ENCODE measurements around the gene THEMIS.
"Not testable (repeated sequence)": the region's sequence is repeated elsewhere in the genome, so short reads cannot be mapped to it uniquely, and the experiment has no call there.

THEMIS gene

DNA sequence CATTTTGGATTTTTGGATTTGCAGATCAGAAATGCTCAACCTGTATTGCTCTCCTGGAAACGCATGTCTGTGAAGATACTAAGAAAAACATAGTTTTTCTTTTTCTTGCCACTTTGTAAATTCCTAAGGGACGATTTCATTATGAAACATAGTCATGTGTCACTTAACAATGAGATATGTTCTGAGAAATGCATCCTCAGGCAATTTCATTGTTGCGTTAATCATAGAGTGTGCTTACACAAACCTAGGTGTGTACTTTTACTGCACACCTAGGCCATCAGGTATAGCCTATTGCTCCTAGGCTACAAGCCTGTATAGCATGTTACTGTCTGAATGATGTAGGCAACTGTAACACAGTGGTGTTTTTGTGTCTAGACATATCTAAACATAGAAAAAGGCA lies 13.4 kb upstream of the THEMIS start:
- no peak for DNase-seq

DNA sequence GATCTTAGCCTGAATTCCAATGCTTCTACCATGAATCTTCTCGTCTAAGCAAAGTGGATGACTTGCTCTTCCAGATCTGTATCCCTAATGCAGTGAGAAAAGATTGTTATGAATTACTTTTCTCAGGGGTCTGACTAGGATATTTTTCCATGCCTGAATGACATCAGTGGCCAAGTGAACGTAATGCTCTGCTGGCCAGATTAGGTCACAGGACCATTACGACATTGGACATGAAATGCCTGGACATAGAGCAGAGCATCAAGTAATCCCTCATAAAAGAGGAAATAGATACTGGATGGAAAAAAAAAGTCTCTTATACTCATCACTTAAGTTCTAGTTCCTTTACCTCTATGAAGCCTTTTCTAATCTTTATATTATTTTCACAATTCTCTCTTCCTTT lies 12.1 kb upstream of the THEMIS start:
- DNase-seq: no peak

DNA sequence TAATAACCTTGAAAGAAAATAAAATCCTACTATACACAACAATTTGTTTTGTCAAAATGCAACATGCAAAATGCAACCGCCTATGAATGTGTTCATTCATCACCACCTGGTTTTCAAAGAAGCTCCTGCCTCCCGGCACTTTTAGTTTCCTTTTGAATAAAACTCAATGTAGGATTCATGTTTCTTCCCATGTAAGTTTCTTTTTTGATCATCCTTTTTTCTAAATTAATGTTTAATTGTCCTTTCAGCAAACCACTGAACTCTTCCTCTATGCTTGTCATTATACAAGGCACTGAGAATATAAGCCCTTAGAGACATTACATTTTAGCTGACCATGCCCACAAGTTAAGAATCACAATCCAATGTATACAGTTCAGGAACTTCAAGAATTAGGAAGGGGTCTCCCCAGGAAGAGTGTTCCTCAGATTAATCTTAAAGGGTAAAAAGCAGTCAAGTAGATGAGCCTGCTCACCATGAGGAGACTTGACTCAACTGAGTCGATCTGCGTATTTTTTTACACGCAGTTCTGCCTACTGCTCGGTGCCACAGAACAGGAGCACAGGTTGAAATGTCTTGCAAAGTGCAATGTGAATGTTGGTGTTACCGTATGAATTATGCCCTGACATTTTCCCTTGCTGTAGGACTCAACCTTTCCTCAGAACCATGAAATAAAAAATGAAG lies 7.2 kb upstream of the THEMIS start:
- DNase-seq: no peak

DNA sequence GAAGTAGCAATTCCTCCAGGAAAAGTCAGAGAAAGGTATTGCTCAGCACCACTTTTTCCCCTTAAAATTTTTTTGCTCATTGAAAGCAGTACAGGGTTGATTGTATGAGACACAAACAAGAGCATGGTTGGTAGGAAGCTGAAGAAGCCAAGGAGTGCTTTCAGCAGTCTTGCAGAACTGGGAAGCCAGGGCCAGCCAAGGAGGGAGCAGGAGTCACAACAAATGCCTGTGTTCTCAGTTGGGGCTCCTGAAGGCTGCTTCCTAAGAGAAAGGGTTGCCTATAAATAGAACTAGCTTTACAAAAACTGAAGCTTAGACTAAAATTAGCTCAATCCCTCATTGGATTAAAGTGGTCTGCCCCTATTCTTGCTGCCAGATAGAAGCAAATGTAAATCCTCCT lies 3.3 kb upstream of the THEMIS start:
- DNase-seq: no peak

DNA sequence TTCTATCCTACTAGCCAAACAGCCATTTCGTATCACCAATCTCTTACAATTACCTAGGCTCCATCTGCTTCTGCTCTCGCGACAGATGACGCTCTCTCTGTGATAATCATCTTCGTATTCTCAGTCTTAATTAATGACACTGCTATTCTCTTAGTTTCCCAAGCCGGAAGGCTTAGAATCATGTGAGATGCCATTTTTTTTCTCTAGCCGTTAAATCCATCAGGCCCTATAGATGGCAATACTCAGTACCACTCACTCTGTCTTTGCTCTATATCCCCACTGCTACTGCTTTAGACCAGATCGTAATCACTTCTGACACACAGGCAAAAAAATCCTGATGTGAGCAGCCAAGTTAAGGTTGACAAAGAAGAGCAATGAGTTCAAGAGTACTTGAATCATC lies 2.1 kb upstream of the THEMIS start:
- no peak for DNase-seq

DNA sequence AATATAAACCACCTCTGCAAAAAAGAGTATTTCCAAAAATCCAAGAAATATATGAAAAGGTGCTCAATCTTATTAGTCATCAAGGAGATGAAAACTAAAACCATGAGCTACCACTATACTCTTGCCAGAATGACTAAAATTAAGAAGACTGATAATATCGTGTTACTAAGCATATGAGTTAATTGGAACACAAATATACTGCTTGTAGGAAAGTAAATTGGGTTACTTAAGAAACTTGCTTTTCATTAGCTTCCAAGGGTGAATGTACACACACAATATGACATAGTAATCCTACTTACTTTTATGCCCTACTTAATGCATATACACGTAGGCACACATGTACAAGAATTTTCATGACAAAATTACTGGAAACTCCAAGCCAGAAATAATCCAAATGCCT lies 3.4 kb downstream of the THEMIS start:
- DNase-seq: no peak

DNA sequence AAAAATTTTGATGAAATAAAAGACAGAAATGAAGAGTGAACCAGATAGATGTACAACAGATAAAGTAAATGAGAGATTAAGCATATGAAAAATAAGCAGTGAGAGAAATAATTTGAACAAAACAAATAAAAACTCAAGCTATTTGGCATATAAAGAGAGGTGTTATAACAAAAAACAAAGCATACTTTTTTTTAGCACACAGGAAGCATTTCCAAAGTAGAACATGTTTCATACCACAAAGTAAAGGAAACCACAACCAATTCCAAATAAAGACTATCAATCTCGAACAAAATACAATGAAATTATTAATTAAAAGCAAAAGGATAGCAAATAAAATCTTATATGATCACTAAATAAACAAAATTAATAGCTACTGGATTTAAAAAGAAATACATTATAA lies 6.8 kb downstream of the THEMIS start:
- DNase-seq: no peak

DNA sequence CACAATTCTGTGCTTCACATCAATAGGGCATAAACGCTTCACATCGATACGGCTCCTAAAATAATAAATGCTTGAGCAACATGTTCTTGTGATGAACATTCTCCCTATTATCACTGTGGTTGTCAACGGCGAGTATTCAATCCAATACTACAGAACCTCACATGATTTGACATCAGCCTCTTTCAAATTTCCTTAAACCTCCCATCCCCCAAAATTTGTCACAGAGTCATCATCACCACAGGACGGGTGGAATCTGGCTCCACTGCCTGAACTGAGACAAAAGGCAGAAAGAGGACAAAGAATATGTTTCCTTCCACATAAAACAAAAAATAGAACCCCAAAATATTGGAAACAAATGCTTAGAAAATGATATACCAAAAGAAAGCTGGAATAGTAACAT lies 7.3 kb downstream of the THEMIS start:
- no peak for DNase-seq

DNA sequence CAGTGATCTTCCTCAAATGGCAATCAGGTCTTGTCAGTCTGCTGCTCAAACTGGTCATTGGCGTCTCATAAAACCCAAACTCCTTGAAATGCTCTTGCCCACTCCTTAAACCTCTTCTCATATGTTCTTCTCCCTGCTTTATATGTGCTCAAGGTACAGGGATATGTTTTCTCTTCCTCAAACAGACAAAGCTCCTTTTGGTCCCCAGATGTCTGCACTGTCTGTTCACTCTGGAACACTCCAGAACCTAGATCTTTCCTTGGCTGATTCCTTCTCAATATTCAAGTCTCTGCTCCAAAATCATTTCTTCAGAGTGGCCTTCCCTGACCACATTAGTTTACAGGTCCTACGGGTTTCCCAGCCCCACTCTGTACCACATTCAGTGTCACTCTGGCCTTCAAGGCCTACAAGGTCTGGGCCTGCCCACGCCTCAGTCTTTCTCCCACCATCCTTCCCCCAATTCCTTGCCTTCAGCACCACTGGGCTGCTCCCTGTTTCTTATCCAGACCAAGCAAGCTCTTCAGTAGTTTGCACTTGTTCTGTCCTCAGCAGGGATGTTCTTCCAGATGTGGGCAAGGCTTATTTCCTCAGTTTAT lies 9.0 kb downstream of the THEMIS start:
- DNase-seq: no peak

DNA sequence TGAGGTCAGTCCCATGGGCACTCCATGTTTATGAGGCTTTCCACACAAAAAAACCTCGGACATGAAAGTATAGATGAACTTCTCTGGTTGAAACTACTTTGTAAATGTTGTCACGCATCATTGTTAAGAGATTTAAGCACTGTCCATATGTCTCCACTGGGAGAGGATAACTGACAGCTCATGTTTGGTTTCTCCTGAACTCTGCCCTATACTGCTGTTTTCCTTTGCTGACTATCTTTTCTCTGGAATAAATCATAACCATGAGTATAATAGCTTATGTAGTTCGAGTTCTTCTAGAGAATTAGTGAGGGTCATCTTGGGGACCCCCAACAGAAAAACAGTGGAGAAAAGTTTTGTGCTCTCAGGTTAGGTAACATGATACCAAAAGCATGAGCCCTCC lies 14.3 kb downstream of the THEMIS start:
- DNase-seq: no peak

DNA sequence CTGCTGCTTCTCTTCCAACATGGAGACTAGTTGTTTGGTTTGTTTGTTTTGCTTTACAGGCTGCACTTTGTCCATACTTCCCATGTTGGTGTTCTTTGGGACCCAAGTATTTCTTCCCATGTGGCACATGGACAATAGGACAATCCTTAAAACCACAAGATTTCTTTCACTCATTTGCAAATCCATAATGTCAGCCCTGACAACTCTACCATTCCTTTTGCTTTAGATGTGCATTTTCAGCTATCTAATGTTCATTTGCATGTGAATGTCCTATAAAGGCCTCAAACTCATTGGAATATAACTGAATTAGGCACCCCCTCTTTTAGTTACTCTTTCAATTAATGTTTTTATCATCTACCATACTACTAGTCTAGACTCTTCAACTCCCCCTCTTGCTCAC lies 16.7 kb downstream of the THEMIS start:
- DNase-seq: no peak

DNA sequence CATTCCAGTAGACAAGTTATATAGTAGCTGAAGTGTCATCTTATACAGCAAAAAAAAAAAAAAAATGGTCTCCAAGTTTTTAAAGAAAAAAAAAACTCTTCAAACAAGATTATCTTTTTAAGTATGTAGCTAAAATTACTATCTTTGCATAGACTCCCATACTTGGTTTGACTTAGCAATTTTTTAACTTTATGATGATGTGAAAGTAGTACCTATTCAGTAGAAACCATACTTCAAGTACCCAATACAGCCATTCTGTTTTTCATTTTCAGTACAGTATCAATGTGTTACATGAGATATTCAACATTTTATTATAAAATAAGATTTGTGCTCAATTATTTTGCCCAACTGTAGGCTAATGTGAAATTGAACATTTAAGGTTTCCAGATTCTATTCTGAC lies 18.9 kb downstream of the THEMIS start:
- not testable (repeated sequence) for DNase-seq

DNA sequence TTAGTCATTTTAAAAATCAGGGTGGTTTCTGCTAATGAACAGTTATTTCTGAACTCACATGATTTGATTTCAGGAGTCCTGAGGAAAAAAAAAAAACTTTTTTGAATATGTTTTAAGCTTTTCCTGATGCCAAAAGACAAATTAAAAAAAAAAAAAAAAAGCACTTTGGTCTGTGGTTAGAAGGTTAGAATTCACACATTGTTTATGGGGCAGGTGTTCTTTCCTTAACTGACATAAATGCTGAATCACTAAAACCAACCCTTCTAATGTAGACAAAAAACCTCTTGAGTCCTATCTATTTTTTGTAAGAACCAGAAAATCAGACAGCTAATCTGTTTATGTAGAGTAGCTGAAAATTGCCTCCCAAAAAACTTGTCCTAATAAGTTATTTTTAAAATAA lies 20.4 kb downstream of the THEMIS start:
- no peak for DNase-seq

DNA sequence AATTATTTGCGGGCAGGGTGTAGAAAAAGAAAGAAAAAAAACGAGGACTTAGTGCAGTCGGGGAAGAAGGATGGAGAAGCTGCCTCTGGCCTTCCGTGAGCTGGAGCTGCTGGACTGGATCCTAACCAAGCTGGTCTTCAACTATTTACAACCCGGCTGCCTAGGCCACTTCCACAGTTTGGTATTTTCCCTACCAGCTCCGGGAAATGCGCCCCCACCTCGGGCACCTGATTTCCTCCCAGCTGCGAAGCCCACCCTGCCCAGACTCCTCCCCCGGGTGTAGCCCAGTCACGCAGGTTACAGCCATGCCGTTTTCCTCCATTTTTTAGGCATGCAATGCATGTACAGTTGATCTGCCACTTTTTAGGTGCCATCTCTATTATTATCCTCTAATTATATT lies 21.2 kb downstream of the THEMIS start:
- DNase-seq: no peak

DNA sequence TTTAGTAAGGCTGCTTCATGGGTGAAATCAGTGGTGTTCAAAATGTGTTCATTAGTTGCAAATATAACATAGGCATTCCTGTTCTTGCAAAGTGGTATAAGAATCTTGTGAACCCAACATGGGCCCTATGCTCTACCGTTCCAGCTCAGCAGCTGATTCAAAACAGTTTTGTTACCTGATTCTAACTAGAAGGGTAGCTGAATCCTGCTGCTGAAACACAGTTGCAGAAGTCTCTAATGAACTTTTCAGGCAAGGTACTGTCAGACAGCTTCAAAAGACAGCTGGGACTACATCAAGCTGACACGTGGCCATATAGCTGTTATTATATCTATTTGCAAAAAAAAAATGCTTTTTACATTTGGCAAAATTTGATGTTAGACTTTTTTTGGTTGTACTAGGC lies 22.7 kb downstream of the THEMIS start:
- no peak for DNase-seq

DNA sequence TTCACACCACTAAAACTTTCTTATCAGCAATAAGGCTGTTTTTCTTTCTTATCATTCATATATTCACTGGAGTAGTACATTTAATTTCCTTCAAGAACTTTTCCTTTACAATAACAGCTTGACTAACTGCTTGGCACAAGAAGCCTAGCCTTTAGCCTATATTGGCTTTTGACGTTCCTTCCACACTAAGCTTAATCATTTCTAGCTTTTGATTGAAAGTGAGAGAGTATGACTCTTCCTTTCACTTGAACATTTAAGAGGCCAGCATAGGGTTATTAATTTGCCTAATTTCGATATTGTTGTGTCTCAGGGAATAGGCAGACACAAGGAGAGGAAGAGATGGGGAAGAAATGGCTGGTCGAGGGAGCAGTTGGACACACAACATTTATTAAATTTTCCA lies 23.6 kb downstream of the THEMIS start:
- DNase-seq: no peak

DNA sequence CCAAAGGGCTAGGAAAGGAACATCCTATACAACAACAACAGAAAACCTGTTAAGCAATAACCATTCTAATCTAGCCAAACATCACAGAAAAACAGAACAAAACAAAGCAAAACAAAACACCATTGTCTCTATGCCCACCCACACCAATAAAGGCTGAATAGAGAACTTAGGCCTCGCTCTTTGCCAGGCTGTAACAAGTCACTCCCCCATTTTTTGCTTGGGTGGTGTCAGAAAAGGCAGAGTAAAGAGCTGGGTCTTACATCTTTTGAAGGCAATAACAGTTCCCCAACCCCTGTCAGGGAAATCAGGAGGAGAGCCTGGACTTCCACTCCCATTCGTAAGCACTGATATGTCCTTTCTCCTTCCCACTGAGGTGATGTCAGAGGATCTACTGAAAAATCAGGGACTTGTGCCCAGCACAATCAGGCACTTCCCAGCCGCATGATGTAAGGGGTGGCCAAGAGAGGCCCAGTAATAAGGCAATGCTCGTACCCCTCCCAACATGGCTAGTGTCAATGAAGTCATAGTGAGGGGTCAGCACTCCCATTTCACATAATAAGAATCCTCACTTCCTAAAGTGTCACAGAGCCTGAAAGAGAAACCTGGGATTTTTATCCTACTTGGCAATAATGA lies 31.0 kb downstream of the THEMIS start:
- DNase-seq: no peak

DNA sequence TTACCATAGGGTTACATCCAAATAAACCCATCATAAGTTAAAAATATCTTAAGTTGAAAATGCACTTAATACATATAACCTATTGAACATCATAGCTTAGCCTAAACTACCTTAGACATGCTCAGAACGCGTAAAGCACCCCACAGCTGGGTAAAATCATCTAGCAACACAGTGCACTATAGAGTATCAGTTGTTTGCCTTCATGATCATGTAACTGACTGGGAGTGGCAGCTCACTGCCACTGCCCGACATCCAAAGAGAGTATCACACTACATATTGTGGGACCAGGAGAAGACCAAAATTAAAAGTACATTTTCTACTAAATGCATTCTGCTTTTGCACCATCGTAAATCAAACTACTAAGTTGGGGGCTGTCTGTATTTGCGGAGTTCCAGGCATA lies 31.7 kb downstream of the THEMIS start:
- no peak for DNase-seq

DNA sequence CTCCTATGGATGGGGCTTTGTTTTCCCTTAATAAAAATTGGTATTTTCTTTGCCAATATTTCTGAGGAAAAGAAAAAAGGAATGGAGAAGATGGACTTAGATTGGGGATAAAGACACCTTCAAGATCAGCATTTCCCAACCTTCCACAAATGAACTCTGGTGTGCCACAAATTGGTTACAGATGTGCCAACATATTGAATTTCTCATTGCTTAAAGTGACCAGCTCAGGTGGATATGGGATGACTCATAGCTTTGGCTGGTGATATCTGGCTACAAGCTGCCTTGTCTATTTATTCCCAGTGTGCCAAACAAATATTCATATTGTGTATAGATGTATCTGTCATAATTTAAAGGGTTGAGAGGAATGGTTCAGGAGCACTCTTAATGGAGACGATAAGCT lies 32.5 kb downstream of the THEMIS start:
- no peak for DNase-seq

DNA sequence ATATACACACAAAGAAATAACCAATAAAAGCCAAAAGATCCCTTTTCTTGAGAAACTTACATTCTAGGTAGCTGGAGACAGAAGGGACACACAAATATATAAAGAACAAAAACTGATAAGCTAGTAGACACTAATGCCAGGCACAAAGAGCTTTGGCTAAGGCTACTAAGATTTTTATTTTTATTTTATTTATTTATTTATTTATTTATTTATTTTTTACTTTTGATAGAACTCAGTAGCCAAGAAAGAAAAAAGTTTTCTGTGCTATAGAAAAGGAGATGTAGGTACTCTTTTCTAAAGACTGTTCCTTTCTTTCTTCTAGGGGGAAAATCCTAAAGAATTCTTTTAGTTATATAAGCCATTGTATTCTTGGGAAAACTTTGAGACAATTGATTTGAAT lies 34.1 kb downstream of the THEMIS start:
- DNase-seq: no peak

DNA sequence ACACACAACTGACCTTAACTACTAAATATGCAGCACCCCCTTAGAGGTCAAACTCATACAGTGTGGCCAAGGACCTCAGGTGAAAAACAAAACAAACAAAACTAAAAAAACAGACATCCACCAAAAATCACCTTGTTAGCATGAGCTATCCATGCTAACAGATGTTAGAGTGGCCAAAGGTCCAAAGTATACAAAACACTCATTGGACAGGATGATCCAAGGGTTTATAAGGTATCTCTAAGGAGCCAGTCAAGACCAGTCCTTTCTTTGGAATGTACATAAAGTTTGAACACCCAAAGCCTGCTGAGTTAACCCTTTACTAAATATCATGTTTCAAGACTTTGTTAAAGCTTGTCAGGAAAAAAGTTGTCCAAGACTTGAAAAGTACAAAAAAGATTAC lies 35.8 kb downstream of the THEMIS start:
- DNase-seq: no peak

DNA sequence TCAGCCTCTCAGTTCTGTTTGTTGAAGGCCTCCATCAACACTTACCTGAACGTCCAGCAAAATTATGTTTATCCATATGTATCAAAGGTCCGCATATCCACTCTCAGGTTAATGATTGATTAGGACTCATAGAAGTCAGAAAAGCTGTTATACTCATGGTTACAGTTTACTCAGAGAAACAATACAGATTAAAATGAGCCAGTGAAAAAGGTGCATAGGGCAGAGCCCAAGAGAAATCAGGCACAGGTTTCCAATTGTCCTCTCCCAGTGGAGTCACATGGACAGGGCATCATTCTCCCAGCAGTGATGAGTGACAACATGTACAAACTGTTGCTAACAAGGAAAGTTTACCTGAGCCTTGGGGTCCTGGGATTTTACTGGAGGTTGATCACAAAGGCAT lies 36.2 kb downstream of the THEMIS start:
- no peak for DNase-seq

DNA sequence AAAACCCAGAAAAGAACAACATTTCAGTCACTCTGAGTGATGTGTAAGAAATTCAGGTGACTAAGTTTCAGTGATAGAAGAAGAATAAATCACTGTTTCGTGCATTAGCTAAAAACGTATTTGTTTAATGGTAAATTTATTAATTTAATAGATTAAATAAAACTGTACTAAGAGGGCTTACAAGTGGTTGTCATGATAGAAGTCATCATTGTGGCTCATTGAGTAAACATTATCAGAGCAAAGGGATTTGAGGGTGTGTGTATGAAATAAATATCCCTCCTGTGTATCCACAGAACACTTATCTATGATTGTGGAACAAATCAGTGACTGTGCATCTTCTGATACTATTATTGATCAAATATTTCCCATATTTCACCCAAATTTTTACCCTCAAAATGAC lies 40.1 kb downstream of the THEMIS start:
- DNase-seq: no peak

DNA sequence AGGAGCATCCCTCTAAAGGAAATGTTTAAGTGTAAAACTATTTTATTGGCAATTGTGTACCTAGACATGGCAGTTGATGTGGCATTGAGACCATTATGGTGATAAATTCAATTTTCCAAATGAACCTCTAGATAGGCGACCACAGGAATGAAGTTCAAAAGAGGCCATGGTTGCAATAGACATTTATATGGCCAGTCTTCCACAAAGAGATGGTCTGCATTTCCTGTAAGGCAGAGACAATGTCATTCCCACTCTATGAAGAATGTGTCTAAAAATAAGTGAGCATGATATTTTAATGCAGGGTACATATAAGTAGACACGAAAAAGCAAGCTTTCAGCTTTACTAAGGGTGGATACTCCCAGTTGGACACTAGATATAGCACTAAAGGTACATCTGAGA lies 40.9 kb downstream of the THEMIS start:
- no peak for DNase-seq

All from NK-92 treated with Interleukin-12 subunit alpha and Interleukin-12 subunit beta, amount 100 ng/mL, for 24 hours (cell line).